Measurements from ENCODE around the gene CFAP69.
"Not testable (repeated sequence)": the region's sequence is repeated elsewhere in the genome, so short reads cannot be mapped to it uniquely, and the experiment has no call there.

The CFAP69 gene

GRCh38 chr7:90231304-90231703 is 13.7 kb upstream of the CFAP69 start:
- no peak for DNase-seq (ENCODE audit: low read depth)

GRCh38 chr7:90232430-90232829 is 12.5 kb upstream of the CFAP69 start:
- no peak for DNase-seq (ENCODE audit: low read depth)

GRCh38 chr7:90233569-90233968 is 11.4 kb upstream of the CFAP69 start:
- no peak for DNase-seq (ENCODE audit: low read depth)

DNA sequence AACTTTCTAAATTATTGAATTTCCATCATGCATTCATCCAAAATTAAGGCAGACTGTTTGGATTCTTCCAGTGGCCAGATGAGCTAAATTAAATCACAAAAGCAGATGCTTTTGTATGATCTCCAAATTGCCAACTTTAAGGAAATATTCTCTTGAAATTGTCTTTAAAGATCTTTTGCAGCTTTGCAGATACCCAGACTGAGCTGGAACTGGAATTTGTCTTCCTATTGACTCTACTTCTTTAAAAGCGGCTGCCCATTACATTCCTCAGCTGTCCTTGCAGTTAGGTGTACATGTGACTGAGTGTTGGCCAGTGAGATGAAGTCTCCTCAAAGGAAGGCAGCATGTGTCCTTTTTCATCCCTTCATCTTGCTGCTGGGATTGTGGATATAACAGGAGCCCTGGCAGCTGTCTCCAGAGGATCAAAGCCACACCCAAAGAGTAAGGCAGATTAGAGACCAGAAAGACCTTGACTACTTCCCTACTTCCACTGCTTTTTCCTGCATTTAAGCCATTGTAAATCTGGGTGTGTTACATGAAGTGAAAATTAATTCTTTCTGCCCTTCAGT is 8.2 kb upstream of the CFAP69 start:
- no peak for DNase-seq (ENCODE audit: low read depth)

DNA sequence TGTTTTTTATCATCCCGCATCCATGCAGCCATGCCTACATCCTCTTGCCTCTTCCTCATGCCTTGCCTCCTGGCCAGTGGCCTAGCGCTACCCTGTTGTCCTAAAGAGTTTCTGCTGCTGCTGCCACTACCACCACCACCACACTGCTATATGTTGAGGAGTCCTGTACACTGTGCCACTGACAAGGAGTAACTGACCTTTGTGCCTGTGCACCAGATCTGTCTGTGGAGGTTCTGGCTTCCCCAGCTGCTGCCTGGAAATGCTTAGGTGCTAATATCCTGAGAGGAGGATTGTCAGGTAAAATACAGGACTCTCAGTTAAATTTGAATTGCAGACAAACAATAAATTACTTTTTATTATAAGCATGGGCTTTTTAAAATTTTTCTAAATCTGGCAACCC is 7.0 kb upstream of the CFAP69 start:
- no peak for DNase-seq (ENCODE audit: low read depth)

DNA sequence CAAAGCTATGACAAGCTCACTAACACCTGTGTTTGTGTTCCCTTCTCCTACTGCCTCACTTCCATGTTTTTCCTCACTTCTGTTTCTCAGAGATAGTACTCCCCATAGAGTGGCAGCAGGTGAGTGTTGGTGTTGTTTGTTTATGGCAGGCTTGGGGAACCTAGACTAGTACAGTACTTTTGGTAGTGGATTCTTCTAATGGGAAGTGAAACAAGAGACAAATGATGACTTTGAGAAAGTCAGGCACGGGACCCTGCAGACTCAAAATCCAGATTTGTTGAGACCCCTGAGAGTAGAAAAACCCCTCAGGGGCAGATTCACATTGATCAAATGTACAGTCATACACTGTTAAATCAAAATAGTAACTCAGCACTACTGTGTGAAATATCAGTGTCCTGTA is 6.4 kb upstream of the CFAP69 start:
- no peak for DNase-seq (ENCODE audit: low read depth)

DNA sequence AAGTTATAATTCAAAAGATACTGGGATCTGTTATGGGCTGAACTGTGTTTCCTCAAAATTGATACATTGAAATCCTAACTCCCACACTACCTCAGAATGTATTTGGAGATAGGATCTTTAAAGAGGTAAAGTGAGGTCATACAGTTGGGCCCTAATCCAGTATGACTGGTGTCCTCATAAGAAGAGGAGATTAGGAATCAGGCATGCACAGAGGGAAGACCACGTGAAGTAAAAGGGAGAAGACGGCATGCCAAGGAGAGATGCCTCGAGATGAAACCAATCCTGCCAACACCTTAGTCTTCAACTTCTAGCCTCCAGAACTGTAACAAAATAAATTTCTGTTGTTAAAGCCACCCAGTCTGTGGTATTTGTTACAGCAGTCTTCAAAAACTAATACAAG is 5.9 kb upstream of the CFAP69 start:
- no peak for DNase-seq (ENCODE audit: low read depth)

DNA sequence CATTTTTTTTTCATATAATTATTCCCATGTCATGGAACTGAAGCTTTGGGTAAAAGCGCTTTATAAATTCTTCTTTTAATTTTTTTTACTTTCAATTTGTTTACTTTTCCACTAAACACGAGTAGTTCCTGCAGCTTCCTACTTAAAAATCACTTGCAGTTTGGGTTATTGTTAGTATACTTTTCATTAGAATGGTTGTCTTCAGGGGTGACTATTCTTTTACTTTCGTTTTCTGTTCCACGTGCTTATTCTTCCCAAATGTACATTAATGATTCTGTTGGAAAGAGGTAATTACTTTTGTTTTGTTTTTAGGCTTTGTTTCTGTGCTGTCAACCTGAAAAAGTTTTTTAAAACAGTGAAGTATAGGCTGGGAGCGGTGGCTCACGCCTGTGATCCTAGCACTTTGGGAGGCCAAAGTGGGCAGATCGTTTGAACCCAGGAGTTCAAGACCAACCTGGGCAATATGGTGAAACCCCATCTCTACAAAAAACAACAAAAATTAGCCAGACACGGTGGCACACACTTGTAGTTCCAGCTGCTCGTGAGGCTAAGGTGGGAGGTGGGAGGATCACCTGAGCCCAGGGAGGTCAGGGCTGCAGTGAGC is 5.2 kb upstream of the CFAP69 start:
- DNase-seq (ENCODE audit: low read depth) = no peak

DNA sequence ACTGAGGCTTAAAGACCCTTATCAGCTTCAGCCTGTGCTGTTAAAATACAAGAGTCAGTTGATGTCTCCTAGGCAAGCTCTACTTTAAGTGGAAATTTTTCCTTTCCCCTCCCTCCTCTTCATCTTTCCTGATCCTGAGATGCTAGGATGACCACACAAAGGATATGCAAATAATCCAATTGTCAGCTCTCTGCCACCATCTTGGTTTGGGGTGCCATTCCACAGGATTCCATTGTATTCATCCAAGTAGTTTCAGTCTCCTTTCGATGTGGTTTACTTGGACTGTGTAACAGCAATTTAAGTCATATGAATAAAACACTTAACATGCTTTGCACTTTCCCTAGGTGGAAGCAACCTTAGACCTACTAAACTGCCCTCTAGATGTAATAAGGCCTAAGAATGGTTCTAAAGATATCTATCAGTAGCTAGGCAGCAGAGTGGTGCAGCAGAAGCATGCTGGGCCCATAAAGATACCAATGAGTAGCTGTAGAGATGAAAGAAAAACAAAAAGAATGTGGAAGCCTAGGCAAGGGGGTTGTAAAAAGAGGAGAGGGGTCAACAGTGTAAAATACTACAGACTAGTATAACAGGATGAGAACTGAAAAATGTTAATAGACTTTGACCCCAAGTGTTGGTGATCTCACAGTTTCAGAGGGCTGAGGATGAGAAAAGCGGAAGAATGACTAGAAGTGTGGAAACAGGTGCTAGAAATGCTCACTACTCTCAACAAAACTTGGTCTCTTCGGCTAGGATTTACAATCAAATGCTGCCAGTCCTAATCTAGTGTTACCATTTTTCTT is 2.4 kb upstream of the CFAP69 start:
- DNase-seq (ENCODE audit: low read depth) = no peak

DNA sequence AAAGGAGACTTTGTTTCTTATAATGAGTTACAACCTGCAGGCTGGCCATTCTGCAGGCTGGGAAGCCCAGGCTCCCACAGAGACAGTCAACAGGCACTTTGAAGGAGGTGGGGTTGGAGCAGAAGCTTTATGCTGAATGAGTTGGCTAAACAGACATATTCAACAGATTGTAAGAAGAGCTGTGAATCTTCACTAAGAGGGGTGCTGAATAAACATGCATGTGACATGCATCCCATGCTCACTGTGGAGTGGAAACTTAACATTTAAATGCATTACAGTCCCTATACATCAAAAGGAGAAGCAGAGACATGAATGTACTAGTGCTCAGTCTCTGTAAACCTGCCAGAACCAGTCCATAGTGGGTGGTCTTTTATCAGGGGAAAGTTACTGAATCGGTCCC is 1.4 kb upstream of the CFAP69 start:
- no peak for DNase-seq (ENCODE audit: low read depth)

GRCh38 chr7:90244565-90244908 is 437 bp upstream of the CFAP69 start:
- no peak for DNase-seq (ENCODE audit: low read depth)

DNA sequence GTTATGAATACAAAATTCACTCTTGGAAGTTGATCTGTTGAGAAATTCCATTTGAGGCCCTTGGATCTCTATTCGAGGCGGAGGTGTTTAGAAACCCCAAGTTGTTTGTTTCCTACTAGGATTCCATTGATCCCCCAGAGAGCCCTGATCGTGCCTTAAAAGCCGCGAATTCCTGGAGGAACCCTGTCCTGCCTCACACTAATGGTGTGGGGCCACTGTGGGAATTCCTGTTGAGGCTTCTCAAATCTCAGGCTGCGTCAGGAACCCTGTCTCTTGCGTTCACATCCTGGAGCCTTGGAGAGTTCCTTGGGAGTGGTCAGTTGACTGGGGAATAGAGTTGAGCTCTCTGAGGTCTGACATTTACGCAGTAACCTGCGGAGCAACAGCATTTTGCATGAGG is 1.2 kb downstream of the CFAP69 start:
- no peak for DNase-seq (ENCODE audit: low read depth)

- DNase-seq (ENCODE audit: low read depth) = no peak
Measured at GRCh38 chr7:90248706-90249105, 3.7 kb downstream of the CFAP69 start.

- DNase-seq (ENCODE audit: low read depth) = no peak
Measured at GRCh38 chr7:90250601-90251303, 5.8 kb downstream of the CFAP69 start.

DNA sequence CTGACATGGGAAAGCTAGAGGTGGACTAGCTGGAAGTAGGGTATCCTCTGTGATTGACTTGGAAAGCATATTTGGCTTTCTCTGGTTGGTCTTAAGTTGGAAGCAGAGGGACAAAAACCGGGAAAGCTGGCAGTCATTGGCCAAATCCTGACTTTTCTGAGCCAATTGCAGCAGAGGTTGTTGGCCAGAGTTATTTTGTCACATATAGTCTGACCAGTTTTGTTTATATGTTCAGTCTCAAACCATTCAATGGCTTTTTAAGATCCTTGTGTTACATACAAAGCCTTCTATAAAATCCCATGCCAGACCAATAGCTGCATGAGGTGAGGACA is 6.3 kb downstream of the CFAP69 start:
- DNase-seq (ENCODE audit: low read depth) = no peak

- DNase-seq (ENCODE audit: low read depth) = not testable (repeated sequence)
Measured at GRCh38 chr7:90256011-90256410, 11.0 kb downstream of the CFAP69 start.

- DNase-seq (ENCODE audit: low read depth) = no peak
Measured at GRCh38 chr7:90256778-90257177, 11.8 kb downstream of the CFAP69 start.

DNA sequence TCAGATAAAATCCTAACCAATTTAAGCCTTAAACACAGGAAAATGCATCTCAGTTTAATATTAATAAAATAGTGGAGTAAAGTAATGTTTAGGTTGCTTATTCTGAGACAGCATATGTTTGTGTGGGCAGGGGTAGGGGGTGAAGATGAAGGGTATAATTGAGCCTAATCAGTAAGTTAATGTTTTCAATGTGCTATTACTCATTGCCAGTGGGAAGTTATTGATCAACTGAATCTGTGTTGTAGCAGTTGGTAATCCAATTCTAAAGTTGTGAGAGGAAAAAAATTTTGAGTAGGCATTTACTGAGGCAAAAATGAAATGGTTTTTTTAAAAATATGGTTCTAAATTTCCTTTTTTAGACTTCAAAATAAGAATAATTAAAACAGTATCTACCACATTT is 16.5 kb downstream of the CFAP69 start:
- DNase-seq (ENCODE audit: low read depth) = no peak

DNA sequence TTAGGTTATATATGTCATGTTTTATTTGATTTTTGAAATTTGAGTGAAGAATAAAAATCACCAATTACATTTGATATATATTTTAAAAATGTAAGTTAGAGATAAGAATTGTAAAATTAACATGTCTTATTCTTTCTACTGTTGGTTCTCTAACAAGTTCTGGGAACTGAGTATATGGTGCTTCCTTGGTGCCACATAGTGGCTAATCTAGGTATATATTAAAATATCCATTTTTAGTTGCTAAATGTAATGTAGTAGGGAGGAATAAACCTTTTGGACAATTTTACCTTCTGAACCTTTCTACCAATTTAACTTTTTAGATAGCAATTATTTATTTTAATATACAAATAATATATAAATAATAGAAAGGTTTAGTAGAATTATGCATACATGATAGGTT is 17.5 kb downstream of the CFAP69 start:
- DNase-seq (ENCODE audit: low read depth) = no peak

DNA sequence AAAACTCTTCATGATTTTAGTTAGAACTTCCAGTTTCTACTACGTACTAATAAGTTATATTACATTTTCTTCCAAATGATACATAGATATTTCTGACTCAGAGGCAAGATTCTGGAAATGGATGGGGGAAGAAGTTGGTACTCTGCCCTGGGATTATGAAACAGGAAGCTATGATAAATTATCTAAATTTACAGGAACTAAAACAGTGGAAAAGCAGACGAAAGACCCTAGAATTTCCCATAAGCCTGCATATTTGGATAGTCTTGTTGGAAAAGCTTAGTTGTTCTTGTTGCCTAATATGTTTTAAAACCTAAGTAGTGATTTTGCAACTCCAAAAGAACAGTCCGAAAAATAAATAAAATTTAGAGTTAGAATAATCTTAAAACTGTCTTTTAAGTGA is 21.8 kb downstream of the CFAP69 start:
- DNase-seq (ENCODE audit: low read depth) = no peak

GRCh38 chr7:90267263-90267858 is 22.4 kb downstream of the CFAP69 start:
- DNase-seq (ENCODE audit: low read depth) = no peak

DNA sequence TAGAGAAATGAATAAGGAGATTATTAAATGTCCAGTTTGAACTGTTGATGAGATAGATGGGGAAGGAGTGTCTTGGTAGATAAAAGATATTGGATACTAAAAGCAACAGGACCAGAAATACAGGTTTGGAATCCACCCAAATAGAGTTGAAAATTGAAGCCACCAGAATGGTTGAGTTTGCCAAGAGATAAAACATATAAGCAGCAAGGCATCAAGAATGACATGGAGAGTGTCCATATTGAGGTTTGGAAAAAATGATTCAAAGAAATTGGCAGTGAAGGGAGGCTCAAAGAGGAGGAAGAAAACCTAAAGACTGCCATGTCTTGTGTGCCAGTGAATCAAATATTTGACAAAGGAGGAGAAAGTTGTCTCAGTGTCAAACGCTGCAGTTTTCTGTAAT is 24.2 kb downstream of the CFAP69 start:
- DNase-seq (ENCODE audit: low read depth) = no peak

Measured in activated T-cell treated with anti-CD3 and anti-CD28 coated beads for 1 hour (primary cell).